NCI-H128 (cell line): ENCODE results near the gene ADAM10.
A peak's percentile ranks its signal among the peaks of the same experiment; 100 is the strongest.

Source experiments
- DNase-seq: peaks from one replicate; lab custom pipeline; 2025; ENCODE audit not compliant: unreplicated experiment; lab: John Stamatoyannopoulos, UW

ADAM10 gene

GRCh38 chr15:58585693-58586443 lies 163.6 kb downstream of the ADAM10 start:
- no peak for DNase-seq

DNA sequence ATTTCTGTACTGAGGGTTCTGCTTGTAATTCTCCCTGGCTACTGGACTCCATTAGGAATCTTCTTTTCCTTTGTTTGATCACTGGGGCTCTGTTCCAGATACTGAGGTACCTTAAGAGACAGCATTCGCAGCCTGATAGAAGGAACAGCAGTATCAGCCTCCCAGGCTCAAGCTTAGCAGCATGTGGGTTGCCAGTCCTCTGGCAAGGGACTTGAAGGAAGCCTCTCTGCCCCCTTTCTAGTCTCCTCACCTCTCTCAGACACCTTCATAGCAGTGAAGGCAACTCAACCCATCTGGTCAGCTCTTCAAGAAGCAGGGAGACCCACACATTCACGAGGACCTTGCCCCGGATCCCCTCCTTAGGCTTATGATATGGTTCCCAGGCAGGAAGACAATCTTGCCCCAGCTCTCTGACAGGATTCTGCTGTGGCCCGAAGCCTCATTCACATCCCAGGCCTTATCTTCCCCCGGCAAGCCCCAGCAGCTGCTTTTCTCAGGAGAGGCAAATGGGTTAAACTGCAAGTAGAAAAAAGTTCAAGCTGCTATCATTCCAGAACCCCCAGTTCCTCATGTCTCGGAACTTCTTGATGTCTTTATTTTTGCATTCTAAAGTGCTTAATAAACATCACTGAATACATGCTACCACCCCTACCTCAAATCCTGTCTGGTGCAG lies 164.6 kb downstream of the ADAM10 start:
- DNase-seq: no peak

GRCh38 chr15:58583171-58583908 lies 166.2 kb downstream of the ADAM10 start:
- no peak for DNase-seq

DNA sequence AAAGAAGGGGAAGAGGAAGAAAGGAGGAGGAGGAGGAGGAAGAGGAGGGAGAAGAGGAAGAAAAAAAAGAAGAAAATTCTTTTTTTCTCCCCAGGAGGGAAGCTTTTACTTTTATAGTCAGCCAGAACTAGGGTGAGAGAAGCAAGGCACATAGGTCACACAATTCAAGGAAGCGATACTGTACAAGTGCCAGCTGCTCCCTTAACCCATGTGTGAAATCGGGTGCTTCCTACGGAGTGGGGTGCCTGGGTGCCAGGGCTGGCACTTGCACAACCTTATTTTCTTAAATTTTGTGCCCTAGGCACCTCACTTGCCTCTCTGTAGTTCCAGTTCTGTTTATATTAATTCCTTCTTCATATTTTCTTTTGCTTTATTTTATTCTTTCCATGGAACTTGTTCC lies 167.3 kb downstream of the ADAM10 start:
- DNase-seq: no peak

DNA sequence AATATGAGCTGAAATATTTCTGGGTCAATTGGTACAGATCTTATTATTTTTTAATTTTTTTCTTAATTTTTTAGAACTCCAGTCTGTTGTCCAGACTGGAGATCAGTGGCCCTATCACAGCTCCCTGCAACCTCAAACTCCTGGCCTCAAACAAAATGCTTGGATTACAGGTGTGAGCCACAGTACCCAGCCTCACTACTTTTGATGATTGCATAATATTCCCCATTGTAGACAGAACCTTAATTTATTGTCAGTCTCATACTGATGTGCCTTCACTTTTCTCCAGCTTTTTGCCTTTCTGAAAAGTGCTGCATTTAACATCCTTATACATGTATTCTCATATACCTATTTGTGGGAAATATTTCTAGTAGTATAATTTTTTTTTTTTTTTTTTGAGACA lies 172.8 kb downstream of the ADAM10 start:
- DNase-seq: no peak

DNA sequence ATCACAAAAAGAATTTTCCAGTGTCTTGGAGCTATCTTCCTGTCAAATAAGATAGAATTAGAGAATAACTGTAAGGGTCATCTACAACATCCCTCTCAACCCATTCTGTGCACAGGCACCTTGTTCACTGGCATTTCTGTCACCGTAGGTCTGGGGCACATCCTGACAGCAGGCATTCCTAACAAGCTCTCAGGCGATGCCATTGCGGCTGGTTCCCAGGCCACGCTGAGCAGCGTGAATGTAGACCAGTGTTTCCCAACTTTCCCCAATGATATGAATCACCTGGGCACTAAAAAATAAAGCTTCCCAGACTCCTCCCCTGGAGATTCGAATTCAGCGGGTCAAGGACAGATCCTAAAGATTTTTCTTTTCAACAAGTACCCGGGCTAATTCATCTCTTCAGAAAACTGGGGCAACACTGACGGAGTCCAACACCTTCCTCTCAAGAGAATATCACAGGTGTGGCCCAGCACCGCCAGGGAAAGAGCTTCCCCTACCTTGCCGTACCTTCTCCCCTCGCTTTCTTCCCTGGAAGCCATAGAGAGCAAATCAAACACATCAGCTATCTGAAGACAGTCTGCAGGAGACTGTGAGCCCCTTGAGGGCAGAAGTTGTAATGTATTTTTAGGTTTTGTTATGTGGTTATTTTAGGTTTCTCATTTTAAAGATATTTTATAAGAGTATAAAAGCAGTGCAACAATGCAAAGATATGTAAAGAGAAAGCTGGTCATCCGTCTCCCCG lies 174.3 kb downstream of the ADAM10 start:
- DNase-seq: no peak

DNA sequence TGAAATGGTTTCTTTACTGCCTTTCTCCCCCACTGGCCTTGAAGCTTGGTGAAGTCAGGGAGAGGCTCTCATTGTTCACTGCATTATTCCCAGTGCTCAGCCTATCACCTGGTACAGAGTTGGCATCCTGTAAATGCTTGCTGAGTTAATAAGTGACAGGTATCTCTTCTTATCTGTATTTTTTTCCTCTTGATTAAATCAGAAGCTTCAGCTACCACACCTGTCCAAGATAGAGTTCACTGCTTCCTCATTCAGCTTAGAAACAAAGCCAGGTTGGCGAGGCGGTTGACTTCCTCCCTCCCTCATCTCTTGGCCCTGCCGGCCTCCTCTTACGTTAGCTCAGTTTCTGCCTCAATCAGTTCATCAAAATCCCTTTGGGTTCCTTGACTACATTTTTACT lies 174.9 kb downstream of the ADAM10 start:
- DNase-seq: no peak

- DNase-seq: no peak
Measured at GRCh38 chr15:58573270-58573669, 176.2 kb downstream of the ADAM10 start.

DNA sequence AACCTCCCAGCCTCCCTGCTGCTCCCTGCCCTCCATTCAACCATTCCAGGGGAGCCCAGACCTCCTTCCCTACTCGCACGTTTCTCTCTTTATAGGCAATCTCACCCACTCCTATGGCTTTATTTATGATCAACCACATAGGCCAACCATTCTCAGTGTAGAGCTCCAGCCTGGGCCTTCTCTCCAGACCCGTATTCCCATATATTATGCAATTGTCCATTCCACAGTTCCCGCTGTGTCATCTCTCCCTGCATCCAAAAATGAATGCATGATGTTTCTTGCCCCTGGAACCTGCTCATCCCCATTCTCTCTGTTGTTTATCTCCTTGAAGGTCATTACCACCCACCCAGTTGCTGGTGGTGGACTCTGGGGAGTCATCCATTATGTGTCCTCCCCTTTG lies 177.0 kb downstream of the ADAM10 start:
- DNase-seq: no peak

DNA sequence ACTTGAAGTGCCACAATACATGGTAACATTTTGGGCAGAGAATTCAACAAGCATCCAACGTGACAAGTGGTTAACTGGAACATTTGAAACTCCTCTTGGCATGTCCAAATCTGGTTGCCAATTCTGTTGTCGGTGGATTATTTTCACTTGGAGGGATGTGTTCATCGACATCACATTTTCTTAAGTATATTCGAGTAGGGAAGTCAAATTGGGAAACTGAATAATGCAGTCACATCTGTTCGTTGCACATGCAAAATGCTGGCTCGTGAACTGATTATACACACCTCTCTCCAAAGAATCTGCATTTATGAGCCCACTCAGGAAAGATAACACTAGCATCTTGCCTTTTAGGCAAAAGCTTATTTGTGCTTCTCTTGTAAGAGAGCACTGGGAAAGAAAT lies 178.0 kb downstream of the ADAM10 start:
- DNase-seq: no peak

- no peak for DNase-seq
Measured at GRCh38 chr15:58569455-58569854, 180.1 kb downstream of the ADAM10 start.

- DNase-seq: no peak
Measured at GRCh38 chr15:58568157-58568571, 181.3 kb downstream of the ADAM10 start.

DNA sequence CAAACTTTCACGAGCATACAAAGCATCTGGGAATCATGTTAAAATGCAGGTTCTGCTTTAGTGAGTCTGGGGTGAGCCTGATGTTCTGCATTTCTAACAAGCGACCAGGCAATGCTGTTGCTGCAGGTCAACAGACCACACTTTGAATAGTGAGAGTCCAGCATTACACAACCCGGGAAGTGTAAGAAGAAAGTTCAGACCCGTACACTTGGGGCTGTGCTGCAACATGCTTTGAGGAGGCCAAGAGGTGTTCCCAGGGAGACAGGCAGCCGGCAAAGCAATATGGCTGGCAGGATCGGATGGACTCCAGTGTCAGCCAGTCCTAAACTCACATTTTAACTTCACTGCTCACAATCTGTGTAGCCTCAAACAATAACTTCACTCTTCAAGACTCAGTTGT lies 183.5 kb downstream of the ADAM10 start:
- no peak for DNase-seq

DNA sequence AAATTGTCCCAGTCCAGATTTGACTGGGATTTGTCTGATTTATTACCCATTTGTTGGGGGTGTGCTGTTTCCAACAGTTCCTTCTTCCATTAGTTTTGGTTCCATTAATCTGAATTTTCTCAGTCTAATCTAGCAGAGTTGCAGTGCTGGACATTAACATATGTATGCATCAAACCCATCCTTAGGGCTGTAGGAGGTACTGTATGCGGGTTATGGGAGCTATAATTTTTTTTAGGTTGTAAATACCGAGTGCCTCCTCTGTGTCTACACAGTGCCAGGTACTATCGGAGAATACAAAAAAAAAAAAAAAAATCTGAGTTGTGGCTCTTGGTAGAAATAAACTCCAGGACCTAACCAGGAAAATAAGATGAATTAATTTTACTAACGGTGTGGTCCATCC lies 183.9 kb downstream of the ADAM10 start:
- no peak for DNase-seq

DNA sequence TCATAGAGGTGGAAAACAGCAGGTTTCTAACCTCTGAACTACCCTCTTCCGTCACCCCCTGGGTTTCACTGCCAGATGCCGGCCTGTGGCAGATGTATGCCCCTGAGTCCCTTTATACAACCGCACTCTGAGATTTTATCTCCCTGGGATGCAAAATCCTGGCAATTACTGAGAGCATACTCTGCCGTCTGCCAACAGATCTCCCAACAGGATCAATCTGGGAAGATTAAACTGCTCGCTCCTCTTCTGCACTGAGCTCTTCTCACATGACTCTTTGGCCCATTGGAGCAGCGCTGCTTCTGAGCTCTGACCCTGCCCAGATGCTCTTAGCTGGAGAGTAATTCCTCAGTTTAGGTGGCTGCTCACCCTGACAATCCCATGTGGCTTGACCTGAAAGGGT lies 184.5 kb downstream of the ADAM10 start:
- DNase-seq: no peak

DNA sequence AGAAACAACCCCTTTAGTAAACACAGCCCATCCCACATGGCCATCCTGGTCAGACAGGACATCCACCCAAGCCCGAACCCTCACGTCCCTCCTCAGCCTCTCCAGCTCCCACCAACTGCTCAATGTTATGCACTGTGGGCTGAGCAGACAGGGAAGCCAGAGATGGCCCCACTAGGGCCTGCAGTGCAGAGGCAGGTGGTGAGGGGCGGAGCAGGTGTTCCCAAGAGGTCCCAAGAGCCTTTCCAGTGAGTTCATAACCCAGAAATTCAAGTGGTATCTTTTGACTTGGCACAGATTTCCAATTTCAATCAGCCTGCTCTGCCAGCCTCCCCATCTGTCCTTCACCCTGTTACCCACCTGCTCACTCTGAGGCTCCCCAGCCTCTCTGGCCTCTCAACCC lies 187.4 kb downstream of the ADAM10 start:
- DNase-seq: peak; percentile 40

GRCh38 chr15:58561321-58561720 lies 188.2 kb downstream of the ADAM10 start:
- DNase-seq: no peak

DNA sequence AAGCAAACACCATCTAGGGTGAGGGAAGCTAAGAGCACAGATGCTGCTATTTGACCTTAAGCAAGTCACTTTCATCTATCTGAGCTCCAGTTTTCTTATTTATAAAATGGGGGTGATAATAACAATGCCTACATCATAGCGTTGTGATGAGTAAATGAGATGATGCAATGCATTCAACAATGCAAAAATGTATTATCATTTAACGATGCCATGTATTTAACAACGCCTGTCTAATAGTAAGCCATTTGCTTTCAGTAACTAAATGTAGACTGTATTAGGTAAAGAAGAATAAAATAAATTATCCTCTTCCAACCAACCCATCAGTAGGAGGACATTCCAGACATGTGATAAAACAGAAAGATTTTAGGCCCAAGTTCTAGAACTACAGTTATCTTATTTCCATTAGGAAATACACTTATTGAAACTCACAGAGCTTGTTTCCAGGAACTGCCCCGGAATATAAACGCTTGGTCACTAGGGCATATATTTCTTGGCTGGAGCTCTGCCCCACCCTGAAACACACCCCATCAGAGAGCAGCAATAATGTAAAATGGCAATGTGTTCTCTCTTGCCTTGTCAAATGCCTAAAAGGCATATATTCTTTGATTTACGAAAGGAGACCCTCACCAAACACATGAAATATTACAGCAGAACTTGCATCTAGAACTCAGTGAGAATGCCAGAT lies 189.5 kb downstream of the ADAM10 start:
- no peak for DNase-seq

GRCh38 chr15:58558777-58559176 lies 190.7 kb downstream of the ADAM10 start:
- no peak for DNase-seq

- no peak for DNase-seq
Measured at GRCh38 chr15:58556541-58556940, 193.0 kb downstream of the ADAM10 start.

DNA sequence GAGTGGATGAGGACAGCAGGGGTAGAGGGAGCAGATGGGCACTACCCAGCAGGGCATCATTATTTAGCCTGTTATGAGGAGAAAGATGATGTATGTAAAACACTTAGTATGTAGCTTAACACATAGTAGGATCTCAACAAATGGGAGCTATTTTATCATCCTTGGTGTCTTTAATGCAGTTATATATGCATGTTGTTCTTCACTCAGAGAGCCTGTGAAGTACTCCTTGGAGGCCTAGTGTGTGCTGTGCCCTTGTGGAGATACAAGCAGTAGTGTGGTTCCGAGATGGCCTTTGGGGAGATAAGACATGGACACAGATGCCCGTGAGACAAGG lies 193.5 kb downstream of the ADAM10 start:
- DNase-seq: no peak
